ENCODE results near the gene TRAPPC2L. TPM values are rescaled to one million over a fixed set of nuclear protein-coding genes. Genes with fewer than 3 reads are reported as not detected.

Gene TRAPPC2L
- total RNA-seq, 1 experiment from 2014 or later: 101 TPM

- no peak for DNase-seq
- no peaks in the 10 kb centered on the region for H3K27me3 ChIP-seq (ENCODE audit: insufficient read depth, low read depth)
- no peak overlapping the region for H2AFZ ChIP-seq
- no peaks in the 10 kb centered on the region for H4K20me1 ChIP-seq (ENCODE audit: insufficient read depth)
- no TSS peak for BruUV-seq (replicated peaks)
- no peak overlapping the region for H3K4me2 ChIP-seq
- H3K9me3 ChIP-seq (ENCODE audit: insufficient read depth, low read depth): no peaks in the 10 kb centered on the region
- H3K27ac ChIP-seq: no peak overlapping the region
- intact Hi-C loops (cut with micrococcal nuclease; ENCODE audit: unreplicated experiment): no loop called here
- ChIA-PET POLR2A (ENCODE audit: unreplicated experiment) (interaction anchor here (0.6 kb wide), 1 partner anchor 349 kb away, joined by 3 read pairs; no protein-coding TSS in a partner anchor), CTCF (no interaction called here)
- no peaks in the 10 kb centered on the region for H3K36me3 ChIP-seq (ENCODE audit: low read depth)
- H3K9me2 ChIP-seq (ENCODE audit: insufficient read depth): no peaks in the 10 kb centered on the region
- TF ChIP-seq EZH2 (IDR thresholded peaks at IDR 0.05; ENCODE audit: low read depth): no peak
- no peak for TF ChIP-seq CTCF (conservative IDR thresholded peaks at IDR 0.05)
- no peak overlapping the region for H3K4me3 ChIP-seq
- H3K79me2 ChIP-seq (ENCODE audit: low read depth): no peaks in the 10 kb centered on the region
- peaks cover 14% of the 10 kb centered on the region; the same call in 1 of the 2 replicates for H3F3A ChIP-seq (ENCODE audit: insufficient read depth, low read depth)
- no peaks in the 10 kb centered on the region for H3K4me1 ChIP-seq (replicated peaks; ENCODE audit: insufficient read depth)
These were observed 38.9 kb upstream of the TRAPPC2L start for GRCh38 chr16:88817785-88818574.

- H3K4me2 ChIP-seq: no peak overlapping the region
- ChIA-PET CTCF (no interaction called here), POLR2A (ENCODE audit: unreplicated experiment) (interaction anchor here (0.6 kb wide), 1 partner anchor 349 kb away, joined by 3 read pairs; no protein-coding TSS in a partner anchor)
- no peaks in the 10 kb centered on the region for H3K79me2 ChIP-seq (ENCODE audit: low read depth)
- H3K27ac ChIP-seq: no peak overlapping the region
- H3K4me3 ChIP-seq: no peak overlapping the region
- TF ChIP-seq EZH2 (IDR thresholded peaks at IDR 0.05; ENCODE audit: low read depth): no peak
- no peak for TF ChIP-seq CTCF (conservative IDR thresholded peaks at IDR 0.05)
- H4K20me1 ChIP-seq (ENCODE audit: insufficient read depth): no peaks in the 10 kb centered on the region
- DNase-seq: no peak
- no peaks in the 10 kb centered on the region for H3K9me2 ChIP-seq (ENCODE audit: insufficient read depth)
- no peak overlapping the region for H2AFZ ChIP-seq
- intact Hi-C loops (cut with micrococcal nuclease; ENCODE audit: unreplicated experiment): no loop called here
- H3K9me3 ChIP-seq (ENCODE audit: insufficient read depth, low read depth): no peaks in the 10 kb centered on the region
- no TSS peak for BruUV-seq (replicated peaks)
- H3K27me3 ChIP-seq (ENCODE audit: insufficient read depth, low read depth): no peaks in the 10 kb centered on the region
- no peaks in the 10 kb centered on the region for H3K4me1 ChIP-seq (replicated peaks; ENCODE audit: insufficient read depth)
- peaks cover 9% of the 10 kb centered on the region; the same call in 1 of the 2 replicates for H3F3A ChIP-seq (ENCODE audit: insufficient read depth, low read depth)
- no peaks in the 10 kb centered on the region for H3K36me3 ChIP-seq (ENCODE audit: low read depth)
These were observed 38.4 kb upstream of the TRAPPC2L start for GRCh38 chr16:88818575-88818874.

GRCh38 chr16:88819126-88819525 is 37.8 kb upstream of the TRAPPC2L start:
- H3K79me2 ChIP-seq (ENCODE audit: low read depth): no peaks in the 10 kb centered on the region
- no peak overlapping the region for H3K4me2 ChIP-seq
- H3K27ac ChIP-seq: no peak overlapping the region
- H2AFZ ChIP-seq: no peak overlapping the region
- ChIA-PET POLR2A (ENCODE audit: unreplicated experiment) (no interaction called here), CTCF (no interaction called here)
- H3K4me1 ChIP-seq (replicated peaks; ENCODE audit: insufficient read depth): no peaks in the 10 kb centered on the region
- H3F3A ChIP-seq (ENCODE audit: insufficient read depth, low read depth): 0 out of 2 replicates have a peak, but pooled peaks cover 2% of the 10 kb centered on the region
- H4K20me1 ChIP-seq (ENCODE audit: insufficient read depth): no peaks in the 10 kb centered on the region
- DNase-seq: no peak
- H3K36me3 ChIP-seq (ENCODE audit: low read depth): no peaks in the 10 kb centered on the region
- H3K9me3 ChIP-seq (ENCODE audit: insufficient read depth, low read depth): no peaks in the 10 kb centered on the region
- TF ChIP-seq EZH2 (IDR thresholded peaks at IDR 0.05; ENCODE audit: low read depth): no peak
- no peak for TF ChIP-seq CTCF (conservative IDR thresholded peaks at IDR 0.05)
- H3K4me3 ChIP-seq: no peak overlapping the region
- no TSS peak for BruUV-seq (replicated peaks)
- intact Hi-C loops (cut with micrococcal nuclease; ENCODE audit: unreplicated experiment): no loop called here
- no peaks in the 10 kb centered on the region for H3K27me3 ChIP-seq (ENCODE audit: insufficient read depth, low read depth)
- H3K9me2 ChIP-seq (ENCODE audit: insufficient read depth): no peaks in the 10 kb centered on the region
